ENCODE data around the gene IRX5.

The IRX5 gene

DNA sequence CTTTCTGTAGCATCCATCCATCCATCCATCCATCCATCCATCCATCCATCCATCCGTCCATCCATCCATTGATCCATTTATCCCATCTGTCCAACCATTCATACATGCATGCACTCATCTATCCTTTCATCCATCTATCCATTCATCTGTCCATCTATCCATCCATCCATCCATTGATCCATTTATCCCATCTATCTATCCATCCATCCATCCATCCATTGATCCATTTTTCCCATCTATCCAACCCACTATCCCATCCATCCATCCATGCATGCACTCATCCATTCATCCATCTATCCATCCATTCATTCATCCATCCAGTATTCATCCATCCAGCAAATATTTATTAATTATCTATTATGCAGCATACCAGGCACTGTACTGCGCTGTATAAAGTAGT is 34.8 kb downstream of the IRX5 start:
- H3K4me3 ChIP-seq (ENCODE audit: low read length) = no peak overlapping the region
- no peak for DNase-seq (ENCODE audit: low read depth)
- no peak for TF ChIP-seq CTCF (conservative IDR thresholded peaks at IDR 0.05; ENCODE audit: low read length)

DNA sequence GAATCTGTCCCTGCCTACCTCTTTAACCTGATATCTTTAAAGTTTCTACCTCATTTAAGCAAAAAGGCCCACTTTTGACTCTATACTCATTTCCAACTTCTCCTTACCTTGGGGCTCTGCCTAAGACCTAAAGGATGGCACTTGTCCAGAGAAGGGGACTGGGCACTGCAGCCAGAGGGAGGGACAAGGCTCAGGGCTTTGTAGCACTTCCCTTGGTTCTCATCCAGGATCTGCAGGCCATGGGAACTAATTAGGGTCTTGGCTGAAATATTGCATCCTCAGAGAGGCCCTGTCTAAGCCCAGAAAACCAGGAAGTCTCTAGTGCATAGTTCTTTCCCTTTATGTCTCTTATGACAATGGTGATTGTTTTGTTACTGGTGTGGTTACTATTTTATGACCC is 37.3 kb downstream of the IRX5 start:
- TF ChIP-seq CTCF (conservative IDR thresholded peaks at IDR 0.05; ENCODE audit: low read length) = no peak
- no peak for DNase-seq (ENCODE audit: low read depth)
- H3K4me3 ChIP-seq (ENCODE audit: low read length) = no peak overlapping the region

GRCh38 chr16:54968784-54969183 is 38.1 kb downstream of the IRX5 start:
- no peak overlapping the region for H3K4me3 ChIP-seq (ENCODE audit: low read length)
- TF ChIP-seq CTCF (conservative IDR thresholded peaks at IDR 0.05; ENCODE audit: low read length) = no peak
- DNase-seq (ENCODE audit: low read depth) = no peak

DNA sequence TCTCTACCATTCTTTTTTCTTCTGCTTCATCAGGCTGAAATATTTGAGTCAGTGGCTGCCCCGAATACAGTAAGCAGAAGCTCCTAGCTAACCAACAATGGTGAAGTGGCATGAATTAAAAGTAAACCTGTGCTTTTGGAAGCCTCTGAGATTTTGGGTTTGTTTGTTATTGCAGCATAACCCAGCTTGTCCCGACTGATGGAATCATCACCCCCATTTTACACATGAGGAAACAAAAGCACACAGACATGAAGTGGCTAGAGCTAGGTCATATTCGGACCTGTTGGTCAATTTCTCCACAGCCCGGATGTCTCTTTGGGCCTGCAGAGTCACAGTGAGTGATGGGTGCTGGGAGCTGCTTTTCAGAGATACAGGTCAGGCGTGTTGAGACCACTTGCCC is 39.4 kb downstream of the IRX5 start:
- DNase-seq (ENCODE audit: low read depth) = no peak
- TF ChIP-seq CTCF (conservative IDR thresholded peaks at IDR 0.05; ENCODE audit: low read length) = no peak

GRCh38 chr16:54974367-54974766 is 43.7 kb downstream of the IRX5 start:
- TF ChIP-seq CTCF (conservative IDR thresholded peaks at IDR 0.05; ENCODE audit: low read length) = no peak
- DNase-seq (ENCODE audit: low read depth) = no peak
- H3K4me3 ChIP-seq (ENCODE audit: low read length) = no peak overlapping the region

More for the DNA sequence above, 39.4 kb downstream of the IRX5 start:
- H3K4me3 ChIP-seq (ENCODE audit: low read length) = no peak overlapping the region

DNA sequence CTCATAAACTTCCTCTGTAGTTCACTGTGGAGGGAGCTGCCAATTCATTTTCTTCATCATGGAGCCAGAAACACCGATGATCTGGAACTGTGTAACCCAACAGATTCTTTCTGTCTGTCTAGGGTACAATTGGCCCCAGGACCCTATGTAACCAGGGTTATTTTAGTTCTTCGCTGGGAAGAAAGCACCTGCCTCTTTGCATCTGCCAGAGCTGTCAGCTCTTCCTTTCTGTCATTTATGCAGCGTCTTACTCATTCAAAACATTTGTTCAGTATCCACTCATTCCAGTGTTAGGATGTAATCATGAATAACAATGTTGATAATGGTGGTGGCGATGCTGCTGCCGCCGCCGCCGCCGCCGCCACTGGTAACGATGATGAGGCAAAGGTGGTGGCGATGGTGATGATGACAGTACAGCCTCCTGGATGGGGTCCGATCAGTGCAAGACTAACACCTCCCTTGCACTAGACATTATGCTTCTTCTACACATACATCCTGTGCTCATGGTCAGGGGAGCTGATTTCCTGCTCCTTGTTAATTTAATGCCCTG is 46.1 kb downstream of the IRX5 start:
- TF ChIP-seq CTCF (conservative IDR thresholded peaks at IDR 0.05; ENCODE audit: low read length) = no peak
- no peak overlapping the region for H3K4me3 ChIP-seq (ENCODE audit: low read length)
- DNase-seq (ENCODE audit: low read depth) = no peak

DNA sequence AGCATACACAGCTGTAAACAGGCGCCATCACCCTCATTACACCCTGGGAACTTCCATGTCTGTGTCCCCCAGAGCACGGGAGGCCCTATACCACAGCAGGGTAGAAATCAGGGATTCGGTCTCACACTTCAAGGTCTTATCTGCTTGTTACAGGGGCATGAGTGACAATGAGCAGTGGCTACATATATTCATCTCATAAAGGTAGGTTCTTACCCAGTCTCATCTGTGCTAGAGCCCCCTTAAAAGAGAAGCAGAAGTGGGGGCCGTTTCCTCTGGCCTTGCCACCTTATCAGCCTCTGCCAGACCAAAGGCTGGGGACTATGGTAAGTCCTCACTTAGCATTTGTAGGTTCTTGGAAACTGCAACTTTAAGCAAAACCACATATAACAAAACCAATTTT is 46.5 kb downstream of the IRX5 start:
- H3K4me3 ChIP-seq (ENCODE audit: low read length) = no peak overlapping the region
- no peak for DNase-seq (ENCODE audit: low read depth)
- no peak for TF ChIP-seq CTCF (conservative IDR thresholded peaks at IDR 0.05; ENCODE audit: low read length)

All from AG10803 (cell line).